Activated T-helper 1 cell treated with Interleukin-2 at 50 U/mL for 16 hours (primary cell): Measurements from ENCODE around the gene ATXN1.

Experiments used
- DNase-seq: peaks from one replicate; pipeline ENCODE4 v3.0.0-alpha.2; 2020; ENCODE audit warnings: low read depth

The ATXN1 gene

DNA sequence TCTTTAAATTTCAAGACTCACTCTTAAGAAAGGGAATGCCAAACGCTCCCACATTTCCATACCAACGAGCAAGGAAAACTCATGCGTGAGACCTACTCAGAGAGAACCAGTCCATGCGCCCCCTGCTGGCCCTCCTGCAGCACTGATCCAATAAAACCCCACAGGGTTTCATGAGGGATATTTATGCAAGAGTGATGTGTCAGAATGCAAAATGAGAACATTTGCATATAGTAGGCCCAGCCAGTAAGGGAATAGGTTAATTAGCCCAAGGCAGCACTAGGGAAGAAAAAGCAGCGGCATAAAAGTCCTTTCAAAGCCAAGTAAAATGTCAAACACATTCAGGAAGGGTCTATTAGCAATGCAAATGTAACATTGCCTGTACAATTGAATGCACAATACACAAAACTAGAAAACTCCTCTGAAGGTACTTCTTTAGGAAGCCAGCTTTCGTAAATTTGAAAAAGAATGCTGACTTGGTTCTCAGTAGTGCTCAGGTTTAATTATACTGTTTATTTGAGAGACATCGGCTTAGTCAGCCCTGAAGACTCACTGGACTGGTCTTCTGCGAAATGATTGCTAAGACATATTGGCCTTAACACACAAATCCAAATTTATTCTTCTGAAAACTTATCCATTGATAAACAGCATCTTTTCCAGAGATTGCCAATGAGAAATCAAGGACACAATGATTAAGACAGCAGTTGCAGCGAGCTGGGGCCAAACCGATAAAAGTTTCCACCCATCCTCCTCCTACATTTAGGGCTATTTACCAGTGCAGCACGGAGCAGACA is 429.7 kb downstream of the ATXN1 start:
- DNase-seq, result peak; percentile 47

DNA sequence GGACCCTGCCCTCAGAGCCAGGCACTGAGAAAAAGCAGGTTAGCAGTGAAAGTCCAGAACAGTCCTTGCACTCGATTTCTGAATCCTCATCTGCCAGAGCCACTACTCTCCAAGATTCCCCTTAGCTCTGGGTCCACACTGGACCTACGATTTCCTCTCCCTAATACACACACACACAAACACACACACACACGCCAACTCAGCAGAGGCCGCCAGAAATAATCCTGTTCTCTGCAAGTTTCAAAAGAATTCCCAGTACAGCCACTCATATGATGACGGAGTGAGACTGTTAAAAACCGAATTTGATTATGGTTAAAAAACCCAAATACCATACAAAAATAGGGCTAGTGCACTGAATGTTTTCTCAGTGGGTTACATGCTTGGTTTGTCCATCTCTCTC is 432.0 kb downstream of the ATXN1 start:
- no peak for DNase-seq

DNA sequence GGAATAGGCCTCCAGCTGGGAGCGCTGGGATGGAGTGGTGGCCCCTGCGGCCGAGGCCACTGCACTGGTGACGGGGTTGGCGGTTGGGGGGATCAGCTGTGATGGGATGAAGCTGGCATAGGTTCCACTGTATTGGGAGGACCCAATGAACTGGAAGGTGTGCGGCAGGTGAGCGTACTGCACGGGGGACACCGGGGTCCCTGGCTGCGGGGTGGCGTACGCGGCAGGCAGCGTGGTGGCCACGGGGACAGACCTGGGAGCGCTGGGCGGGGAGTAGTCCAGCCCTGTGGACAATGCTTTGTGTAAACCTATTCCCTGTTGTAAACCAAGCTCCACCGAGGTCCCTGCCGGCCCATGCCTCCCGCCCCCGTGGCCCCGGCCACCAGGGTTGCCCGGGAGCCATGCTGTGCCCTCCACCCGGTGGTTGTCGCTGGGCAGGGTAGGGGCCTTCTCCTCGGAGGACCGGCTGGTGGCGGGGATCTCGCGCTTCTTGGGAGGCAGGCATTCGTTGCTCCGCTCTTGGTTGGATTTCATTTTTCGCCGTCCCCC is 433.4 kb downstream of the ATXN1 start:
- DNase-seq, result no peak

- DNase-seq, result no peak
Observed at GRCh38 chr6:16326971-16327776, 434.1 kb downstream of the ATXN1 start.

DNA sequence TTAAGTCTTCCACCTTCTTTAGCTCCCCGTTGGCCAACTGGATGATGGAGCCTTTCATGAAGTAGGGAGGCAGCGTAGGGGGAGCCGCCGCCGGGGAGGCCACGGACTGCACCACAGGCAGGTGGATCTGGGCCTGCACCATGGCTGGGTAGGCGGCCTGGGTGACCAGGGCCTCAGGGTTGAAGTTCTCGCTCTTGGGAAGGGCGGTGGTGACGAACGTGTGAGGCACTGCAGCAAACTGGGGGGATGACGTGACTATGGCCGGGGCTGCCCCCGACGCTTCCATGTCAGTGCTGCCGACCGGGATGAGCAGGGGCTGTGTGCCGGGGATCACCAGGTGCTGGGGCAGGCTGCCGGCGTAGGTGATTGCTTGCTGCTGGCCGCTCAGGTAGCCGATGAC is 434.7 kb downstream of the ATXN1 start:
- no peak for DNase-seq

DNA sequence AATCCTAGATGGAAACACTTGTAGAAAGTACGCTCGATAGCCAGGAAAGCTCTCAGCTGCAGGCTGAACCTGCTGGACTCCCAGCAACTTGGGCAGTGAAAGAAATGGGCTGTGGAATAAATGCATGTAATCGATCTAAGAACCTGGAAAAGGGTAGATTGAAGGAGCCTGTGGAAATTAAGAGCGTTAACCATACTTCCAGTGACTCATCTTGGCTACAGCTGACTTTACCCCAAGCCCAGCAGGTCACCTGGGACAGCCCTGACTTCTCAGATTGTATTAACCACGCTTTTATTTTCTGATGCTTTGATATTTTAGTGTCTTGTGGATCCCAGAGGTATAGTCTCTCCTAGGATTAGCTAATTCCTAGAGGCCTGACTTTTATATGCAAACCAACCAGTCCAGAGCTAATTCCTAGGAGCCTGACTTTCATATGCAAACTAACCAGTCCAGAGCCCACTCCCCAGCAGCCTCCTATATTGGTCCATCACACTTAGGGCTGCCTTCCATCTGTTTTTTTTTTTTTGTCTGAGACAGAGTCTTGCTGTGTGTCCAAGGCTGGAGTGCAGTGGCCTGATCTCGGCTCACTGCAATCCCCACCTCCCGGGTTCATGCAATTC is 436.5 kb downstream of the ATXN1 start:
- DNase-seq, result no peak

DNA sequence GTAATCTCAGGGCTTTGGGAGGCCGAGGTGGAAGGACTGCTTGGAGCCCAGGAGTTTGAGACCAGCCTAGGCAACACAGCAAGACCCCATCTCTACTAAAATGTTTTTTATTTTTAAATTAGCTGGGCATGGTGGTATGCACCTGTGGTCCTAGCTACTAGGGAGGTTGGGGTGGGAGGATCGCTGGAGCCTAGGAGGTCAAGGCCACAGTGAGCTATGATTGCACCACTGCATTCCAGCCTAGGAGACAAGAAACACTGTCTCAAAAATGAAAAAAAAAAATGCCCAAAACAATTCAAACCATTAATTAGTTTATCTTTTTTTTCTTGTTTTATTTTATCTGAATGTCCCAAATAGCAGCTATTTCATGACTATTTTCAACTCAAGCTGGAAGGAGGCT is 437.1 kb downstream of the ATXN1 start:
- DNase-seq, result no peak

DNA sequence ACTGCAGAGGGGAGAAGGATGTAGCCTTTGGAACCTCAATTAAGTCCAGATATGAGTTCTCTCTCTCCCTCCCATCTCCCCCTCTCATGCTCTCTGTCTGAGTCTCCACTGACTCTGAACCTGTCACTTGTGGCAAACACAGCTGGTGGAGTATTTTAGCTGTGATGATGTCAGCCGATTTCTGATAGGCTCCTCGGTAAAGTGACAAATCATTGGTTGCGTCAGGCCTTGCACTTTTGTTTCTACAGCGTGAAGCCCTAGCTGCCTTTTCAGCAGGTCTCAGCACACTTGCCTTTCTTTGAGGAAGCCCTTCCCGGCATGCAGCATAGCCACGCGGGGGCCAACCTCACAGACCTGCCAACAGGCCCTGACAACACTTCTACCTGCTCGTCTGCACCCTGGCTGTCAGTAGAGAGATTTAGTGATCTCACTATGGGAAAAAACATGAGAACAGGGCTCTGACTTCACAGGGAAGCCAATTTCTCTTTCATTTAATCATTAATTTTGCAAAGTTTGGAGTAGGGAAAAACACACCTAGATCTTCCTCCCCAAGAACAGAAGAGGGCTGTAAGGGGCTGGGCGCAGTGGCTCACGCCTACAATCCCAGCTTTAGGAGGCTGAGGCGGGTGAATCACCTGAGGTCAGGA is 438.5 kb downstream of the ATXN1 start:
- DNase-seq, result peak; percentile 55

DNA sequence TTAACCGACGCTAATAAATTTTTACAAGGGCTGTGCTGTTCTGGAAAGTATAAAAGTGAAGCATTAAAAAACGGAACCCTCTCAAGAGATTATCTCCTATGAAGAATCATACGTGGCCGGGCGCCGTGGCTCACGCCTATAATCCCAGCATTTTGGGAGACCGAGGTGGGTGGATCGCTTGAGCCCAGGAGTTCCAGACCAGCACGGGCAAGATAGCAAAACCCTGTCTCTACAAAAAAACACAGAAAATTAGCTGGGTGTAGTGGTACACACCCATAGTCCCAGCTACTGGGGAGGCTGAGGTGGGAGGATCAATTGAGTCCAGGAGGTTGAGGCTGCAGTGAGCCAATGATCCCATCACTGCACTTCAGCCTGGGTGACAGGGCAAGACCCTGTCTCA is 439.4 kb downstream of the ATXN1 start:
- no peak for DNase-seq

DNA sequence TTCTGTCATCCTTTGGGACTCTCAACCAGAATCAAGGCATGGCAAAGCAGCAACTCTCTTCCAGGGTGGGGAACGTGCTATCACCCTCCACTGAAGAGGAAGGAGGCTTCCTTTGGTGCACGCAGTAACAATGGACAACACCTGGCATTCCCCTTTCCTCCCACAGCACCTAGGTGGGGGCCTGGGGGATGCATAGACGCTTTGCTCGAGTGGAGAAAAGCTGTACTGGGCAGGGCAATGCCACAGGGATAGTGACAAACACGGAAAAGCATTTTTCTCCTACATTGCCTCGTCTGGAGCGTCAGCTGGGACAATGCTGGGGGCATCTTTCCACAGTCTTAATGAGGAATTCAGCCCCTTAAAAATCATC is 439.9 kb downstream of the ATXN1 start:
- no peak for DNase-seq

DNA sequence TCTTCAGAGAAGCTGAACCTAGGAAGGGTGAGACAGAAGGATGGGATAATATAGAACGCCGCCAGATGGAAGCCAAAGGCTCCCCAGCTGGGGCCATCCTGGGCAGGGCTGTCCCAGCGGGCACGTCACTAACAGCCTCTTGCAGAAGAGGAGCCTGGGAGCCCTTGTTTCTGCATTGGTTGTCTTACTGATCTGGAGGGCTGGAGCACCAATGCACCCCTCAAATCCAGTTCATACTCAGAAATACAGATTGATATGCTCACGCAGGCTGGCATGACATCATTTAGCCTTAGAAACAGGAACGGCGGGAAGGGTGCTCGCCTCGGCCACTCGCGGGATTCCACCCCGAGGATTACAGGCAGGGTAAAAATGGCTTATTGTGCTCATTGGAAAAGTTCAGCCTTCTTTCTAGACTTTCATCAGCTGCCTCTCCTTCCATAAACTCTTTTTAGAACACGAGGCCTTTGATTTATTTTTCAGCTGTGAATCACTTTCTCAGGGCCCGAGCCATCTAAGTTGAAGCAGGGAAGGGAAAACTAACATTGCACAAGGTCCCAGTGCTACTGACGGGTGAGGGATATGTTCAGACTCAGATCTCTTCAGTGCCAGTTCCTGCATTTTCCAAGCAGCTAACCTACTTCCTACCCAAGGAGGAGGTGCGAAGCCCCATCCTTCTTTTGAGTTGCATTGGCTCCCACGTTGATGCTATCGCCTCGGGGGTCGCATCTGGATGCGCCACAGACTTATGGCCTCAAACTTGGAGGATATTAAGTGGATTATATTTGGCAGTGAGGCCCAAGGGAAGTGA is 440.5 kb downstream of the ATXN1 start:
- no peak for DNase-seq

- peak; percentile 39 for DNase-seq
Observed at GRCh38 chr6:16319813-16320532, 441.3 kb downstream of the ATXN1 start.

- DNase-seq, result no peak
Observed at GRCh38 chr6:16318953-16319720, 442.1 kb downstream of the ATXN1 start.

- no peak for DNase-seq
Observed at GRCh38 chr6:16318538-16318937, 442.7 kb downstream of the ATXN1 start.

DNA sequence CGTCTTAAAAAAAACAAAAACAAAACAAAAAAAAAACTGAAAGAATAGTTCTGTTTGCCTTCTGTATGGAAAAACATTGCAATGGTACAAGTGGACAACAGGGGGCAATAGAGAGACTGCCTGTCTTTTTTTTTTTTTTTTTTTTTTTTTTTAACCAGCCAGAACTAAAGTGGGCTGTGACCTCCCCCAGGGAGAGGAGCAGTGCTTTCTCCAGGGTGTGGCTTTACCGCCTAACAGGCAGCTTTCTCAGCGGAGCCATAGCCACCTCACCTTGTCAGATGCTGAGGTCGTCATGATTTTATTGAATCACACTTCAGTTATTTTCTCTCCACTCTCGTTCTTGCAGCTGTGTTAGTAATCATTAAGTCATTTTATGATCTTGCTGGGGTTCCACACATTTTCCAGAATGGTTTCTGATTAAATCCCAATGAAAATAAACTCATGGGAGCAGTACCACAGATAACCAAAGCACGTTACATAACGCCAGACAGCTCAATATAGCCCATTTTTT is 444.5 kb downstream of the ATXN1 start:
- DNase-seq, result no peak

GRCh38 chr6:16314296-16314695 is 447.0 kb downstream of the ATXN1 start:
- DNase-seq, result no peak

DNA sequence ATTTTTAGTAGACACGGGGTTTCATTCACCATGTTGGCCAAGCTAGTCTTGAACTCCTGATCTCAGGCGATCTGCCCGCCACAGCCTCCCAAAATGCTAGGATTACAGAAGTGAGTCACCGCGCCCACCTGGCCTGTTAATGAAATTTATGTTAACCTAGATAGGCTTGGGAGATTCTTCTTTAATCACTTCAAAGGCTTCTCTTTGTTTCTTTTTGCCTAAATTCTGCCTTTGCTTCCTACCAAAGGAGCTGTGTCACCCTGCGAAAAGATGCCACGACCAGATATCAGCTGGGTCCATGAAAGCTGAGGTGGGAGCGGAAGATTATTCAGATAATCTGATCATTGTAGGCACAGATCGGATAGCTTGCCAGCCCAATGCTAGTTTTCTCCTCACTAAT is 447.5 kb downstream of the ATXN1 start:
- DNase-seq, result no peak

- DNase-seq, result no peak
Observed at GRCh38 chr6:16311763-16312162, 449.5 kb downstream of the ATXN1 start.

- no peak for DNase-seq
Observed at GRCh38 chr6:16306334-16306733, 454.9 kb downstream of the ATXN1 start.

DNA sequence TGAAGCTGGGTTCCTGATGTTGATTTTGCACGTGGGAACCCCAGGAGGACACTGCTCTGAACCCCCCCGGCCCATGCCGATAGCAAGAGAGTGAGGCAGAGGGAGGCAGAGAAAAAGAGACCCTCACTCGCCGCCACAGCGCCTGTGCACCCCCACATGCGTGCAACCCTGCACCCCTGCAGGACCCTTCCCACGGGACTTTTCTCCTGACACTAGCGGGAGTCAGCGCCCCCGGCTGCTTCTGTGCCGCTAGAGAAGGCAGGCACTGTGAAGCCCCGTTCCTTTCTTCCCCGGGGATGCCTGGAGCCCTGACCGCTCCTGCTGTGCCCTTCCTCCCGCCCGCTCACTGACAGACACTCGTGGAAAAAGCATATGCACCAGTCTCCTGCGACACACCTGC is 455.5 kb downstream of the ATXN1 start:
- no peak for DNase-seq
